GM12864 (cell line): Measurements from ENCODE around the gene DIP2C.
"Not testable (repeated sequence)": the region's sequence is repeated elsewhere in the genome, so short reads cannot be mapped to it uniquely, and the experiment has no call there.

Experiments used
- DNase-seq: peaks from one replicate; pipeline ENCODE4 v3.0.0-alpha.2; 2011; ENCODE audit warnings: low read depth
- H3K4me3 ChIP-seq: 2 replicates; pipeline ENCODE4 v1.5.1; 2011; ENCODE audit warnings: mild to moderate bottlenecking, low read depth, low read length, control low read depth
- TF ChIP-seq, protein P1 (sequence below): IDR thresholded peaks from 2 replicates; pipeline ENCODE4 v1.5.1; 2011; ENCODE audit warnings: low read depth, mild to moderate bottlenecking, moderate library complexity, low read length, control low read depth, inconsistent platforms; ENCODE audit errors: missing control alignments

The DIP2C gene

DNA sequence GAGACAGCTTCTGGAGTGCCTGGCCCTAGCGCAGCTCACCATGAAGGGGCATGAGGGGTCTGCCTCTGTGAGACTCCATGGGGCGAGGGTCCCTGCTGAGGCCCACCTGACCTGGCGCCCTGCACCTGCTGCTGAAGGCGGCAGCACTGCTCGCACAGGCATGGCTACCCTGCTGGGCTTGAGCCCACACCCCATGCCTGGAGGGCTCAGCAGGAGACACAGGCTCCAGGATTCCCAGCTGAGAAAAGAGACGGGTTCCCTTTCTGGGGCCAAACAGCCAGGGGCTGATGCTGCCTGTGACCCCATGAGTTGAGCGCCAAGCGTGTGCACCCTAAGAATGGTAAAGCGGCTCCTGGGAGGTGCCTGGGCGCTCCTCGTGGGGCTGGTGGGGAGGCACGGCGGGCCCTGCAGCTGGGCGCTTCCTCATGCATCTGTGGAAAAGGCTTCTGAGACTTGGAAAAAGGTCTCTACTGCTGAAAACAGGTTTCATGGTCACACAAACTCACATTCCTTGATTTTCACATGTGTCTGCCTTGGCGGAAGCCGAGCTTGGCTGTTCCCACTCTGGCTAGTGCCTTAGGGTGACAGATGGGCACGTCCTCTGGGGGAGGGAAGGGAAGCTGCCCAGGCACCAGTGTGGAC, 320.8 kb downstream of the DIP2C start:
- no peak for DNase-seq
- H3K4me3 ChIP-seq = no peak overlapping the region
- TF ChIP-seq, protein P1, sequence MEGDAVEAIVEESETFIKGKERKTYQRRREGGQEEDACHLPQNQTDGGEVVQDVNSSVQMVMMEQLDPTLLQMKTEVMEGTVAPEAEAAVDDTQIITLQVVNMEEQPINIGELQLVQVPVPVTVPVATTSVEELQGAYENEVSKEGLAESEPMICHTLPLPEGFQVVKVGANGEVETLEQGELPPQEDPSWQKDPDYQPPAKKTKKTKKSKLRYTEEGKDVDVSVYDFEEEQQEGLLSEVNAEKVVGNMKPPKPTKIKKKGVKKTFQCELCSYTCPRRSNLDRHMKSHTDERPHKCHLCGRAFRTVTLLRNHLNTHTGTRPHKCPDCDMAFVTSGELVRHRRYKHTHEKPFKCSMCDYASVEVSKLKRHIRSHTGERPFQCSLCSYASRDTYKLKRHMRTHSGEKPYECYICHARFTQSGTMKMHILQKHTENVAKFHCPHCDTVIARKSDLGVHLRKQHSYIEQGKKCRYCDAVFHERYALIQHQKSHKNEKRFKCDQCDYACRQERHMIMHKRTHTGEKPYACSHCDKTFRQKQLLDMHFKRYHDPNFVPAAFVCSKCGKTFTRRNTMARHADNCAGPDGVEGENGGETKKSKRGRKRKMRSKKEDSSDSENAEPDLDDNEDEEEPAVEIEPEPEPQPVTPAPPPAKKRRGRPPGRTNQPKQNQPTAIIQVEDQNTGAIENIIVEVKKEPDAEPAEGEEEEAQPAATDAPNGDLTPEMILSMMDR = no peak

DNA sequence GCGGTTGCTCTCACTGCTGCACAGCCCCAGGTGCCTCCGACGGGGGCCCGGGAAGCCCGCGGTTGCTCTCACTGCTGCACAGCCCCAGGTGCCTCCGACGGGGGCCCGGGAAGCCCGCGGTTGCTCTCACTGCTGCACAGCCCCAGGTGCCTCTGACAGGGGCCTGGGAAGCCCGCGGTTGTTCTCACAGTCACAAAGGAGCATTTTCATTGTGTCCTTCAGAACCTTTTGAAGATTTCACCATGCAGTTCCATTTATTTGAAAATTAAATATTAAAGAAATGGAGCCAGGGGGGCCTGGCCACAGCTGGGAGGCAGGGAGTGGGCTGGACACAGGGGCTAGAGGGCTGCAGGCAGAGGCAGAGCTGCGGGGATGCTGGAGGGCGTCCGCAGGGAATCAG, 321.4 kb downstream of the DIP2C start:
- not testable (repeated sequence) for DNase-seq, H3K4me3 ChIP-seq

DNA sequence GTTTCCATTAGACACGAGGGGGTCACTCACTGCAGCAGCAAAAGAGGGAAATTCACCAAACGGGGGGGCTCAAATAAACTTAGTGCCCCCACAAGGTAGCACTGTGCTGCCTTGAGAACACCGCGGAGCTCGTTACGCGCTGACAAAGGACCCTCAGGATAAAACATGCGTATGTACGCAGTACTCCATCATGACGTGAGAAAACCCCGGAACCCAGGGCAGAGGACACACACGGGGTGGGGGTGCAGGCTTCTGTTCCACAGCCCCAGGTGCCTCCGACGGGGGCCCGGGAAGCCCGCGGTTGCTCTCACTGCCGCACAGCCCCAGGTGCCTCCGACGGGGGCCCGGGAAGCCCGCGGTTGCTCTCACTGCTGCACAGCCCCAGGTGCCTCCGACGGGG, 321.8 kb downstream of the DIP2C start:
- no peak overlapping the region for H3K4me3 ChIP-seq
- TF ChIP-seq, protein P1 = no peak
- DNase-seq = no peak

DNA sequence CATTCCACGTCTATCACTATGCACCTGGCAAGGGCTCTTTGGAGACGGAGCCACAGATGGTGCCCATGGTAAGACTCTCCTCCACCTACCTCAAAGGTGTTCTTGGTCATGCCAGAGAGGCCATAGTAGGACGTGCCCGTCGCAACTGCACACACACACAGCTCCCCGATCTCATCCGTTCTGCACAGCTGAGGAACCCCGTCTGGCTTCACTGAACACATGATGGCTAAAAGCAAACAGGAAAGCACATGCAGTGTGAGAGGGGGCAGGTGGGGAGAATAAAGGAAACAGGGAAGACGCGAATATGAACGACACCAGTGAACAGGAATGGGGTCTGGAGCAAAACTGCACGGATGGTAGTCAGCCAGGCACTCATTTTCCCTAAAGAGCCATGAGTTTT, 323.3 kb downstream of the DIP2C start:
- TF ChIP-seq, protein P1 = no peak
- no peak for DNase-seq
- H3K4me3 ChIP-seq = no peak overlapping the region

DNA sequence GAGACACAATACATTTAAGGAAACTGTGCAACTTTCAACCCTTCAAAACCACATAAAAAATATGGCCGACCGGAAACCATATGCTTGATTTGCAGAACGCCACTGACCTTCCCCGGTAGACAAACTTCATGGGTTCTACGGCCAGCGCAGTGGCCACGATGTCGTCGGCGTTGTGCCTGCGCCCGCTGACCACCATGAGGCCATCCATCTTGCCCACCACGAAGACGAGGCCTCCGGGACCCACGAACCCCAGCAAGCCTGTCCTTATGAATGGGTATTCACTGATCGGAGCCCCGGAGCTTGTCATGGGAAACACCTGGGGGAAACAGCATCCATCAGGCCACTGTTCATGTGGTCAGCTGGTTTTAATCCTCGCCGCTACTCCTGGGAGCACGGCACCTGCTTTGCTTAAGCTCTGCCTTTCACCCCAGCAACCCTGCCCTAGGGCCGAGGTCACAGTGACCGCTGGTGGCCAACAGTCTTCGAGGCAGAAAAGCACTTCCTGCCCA, 325.1 kb downstream of the DIP2C start:
- no peak for DNase-seq
- TF ChIP-seq, protein P1 = no peak
- no peak overlapping the region for H3K4me3 ChIP-seq

DNA sequence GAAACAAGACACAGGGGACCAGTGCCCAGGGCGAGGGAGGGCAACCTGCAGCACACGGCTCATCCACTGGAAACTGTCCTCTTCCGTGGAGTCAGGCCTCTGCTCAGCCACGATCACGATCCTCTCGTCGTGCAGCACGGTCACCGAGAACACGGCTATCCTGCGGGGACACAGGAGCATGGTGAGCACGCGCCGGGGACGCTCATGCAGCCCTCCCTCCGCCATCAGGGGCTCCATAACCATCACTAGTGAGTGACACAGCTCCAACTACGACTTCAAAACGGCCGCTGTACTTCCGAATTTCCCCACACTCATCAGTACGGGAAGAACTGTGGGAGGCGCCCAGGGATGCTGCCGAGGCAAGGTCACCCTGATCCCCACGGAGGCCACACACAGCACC, 326.3 kb downstream of the DIP2C start:
- TF ChIP-seq, protein P1 = no peak
- H3K4me3 ChIP-seq = no peak overlapping the region
- DNase-seq = no peak

DNA sequence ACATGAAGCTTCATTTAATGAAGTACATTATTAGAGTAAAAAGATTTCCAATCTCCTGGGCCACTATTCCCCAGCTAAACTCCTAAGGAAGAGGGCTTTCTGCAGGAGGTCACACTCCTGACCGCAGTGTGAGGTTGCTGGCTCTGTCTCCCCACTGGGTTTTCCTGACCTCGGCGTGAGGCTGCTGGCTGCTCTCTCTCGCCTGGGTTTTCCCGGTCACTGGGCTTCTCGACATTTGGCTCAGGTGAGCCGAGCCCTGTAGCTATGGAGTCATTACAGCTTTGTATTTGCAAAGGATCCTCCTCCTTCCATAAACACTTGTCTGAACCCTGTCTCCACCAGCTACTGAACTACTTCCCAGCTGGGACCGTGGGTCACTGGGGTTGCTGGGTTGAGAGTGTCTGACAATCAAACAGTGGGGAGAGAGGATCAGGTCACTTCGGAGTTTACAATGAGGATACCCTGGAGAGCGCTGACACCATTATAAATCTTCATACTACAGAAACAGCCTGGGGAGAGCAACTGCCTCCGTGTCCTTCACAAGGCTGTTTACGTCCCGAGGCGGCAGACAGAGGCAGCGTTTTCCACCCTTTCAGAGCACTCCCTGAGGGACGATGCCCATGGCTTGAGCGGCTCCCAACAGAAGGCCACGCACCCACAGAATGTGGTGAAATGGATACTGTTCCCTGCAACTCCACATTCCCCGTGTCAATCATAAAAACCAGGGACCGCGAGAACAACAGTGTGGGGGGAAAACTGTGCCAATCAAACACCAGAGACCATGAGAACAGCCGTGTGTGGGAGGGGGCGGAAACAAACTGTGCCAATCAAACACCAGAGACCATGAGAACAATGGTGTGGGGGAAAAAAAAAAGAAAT, 328.0 kb downstream of the DIP2C start:
- DNase-seq = no peak
- TF ChIP-seq, protein P1 = no peak

More for the DNA sequence above, 328.0 kb downstream of the DIP2C start:
- no peak overlapping the region for H3K4me3 ChIP-seq
